ENCODE results near the gene PNPLA3.

- no peak for TF ChIP-seq CTCF (IDR thresholded peaks at IDR 0.05 in 2 of 3, conservative IDR thresholded peaks at IDR 0.05 in 1 of 3; ENCODE audit: insufficient read depth in 2 of 3, low read depth in 1 of 3, low read length in 3 of 3)
- no peak for TF ChIP-seq FOXK2 (conservative IDR thresholded peaks at IDR 0.05 in 1 of 2, IDR thresholded peaks at IDR 0.05 in 1 of 2; ENCODE audit: low read depth in 2 of 2)
- no peak for TF ChIP-seq RERE (CRISPR knock-in tag; IDR thresholded peaks at IDR 0.05; ENCODE audit: borderline replicate concordance)
- no peak for TF ChIP-seq ZNF586 (CRISPR knock-in tag; conservative IDR thresholded peaks at IDR 0.05)
Measured at GRCh38 chr22:43995057-43995685, 71.6 kb downstream of the PNPLA3 start.

Data from K562 (cell line).